HG03159 (cell line): Measurements from ENCODE around the gene USHBP1.
A peak's percentile ranks its signal among the peaks of the same experiment; 100 is the strongest.

Experiments
- ATAC-seq: cut with Tn5 transposase; IDR thresholded peaks from one replicate; pipeline ENCODE4 v1.9.1; 2021; ENCODE audit warnings: mild to moderate bottlenecking, moderate library complexity; ENCODE audit not compliant: unreplicated experiment

USHBP1 gene

GRCh38 chr19:17242431-17243208, 21.9 kb downstream of the USHBP1 start:
- ATAC-seq = no peak

DNA sequence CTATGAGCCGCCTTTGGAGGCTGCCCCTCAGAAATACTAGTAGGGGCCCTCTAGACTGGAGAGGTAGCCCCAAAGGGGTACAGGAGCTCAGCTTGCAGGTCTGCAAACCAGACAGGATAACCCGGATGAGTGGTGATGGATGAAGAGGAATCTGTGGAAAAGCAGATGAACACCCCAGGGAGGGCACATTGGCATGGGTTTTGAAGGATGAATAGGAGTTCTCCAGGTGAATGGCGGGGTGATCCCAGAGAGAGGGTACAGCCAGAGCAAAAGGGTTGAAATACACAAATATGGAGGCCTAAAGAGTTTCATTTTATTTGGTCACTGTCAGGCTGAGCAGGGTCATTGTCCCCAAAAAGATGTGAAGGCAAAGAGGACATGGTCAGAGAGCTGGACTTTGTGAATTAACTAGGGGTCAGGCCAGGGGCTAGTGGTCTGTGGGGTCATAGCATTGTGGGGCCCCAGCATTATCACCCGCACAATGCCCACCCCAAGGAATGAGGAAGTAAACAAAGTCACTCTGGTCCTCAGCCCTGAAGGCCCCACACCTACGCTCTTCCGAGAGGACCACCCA, 23.6 kb downstream of the USHBP1 start:
- no peak for ATAC-seq

DNA sequence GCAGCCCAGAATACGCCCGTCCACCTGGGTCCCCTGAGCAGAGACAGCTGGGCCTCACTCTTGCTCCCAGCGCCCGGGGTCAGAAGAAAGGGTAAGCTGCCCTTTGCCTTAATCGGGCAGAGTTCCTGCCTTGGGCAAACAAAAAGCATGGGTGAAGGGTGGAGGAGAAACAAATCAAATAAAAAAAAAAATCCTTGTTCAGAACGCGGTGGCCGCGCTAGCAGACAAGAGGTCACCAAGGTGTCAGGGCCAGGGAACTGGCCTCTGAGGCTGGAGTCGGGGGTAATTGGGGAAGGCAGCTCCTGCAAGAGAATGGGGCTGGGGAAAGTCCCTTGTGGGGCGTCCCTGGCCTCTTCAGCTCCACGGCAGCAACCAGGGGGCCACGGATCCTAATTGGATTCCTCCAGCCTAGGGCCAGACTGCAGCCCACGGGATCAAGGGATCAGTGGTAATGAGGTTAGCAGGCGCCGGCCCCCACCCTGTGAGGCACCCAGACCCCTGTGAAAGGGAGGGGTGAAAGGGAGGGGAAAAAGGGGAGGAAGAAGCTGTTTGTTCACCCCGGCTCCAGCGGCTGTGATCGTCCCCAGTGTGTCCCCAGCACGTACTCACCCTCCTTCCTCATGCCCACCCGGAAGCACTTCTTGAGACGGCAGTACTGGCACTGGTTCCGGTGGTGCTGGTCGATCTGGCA, 24.3 kb downstream of the USHBP1 start:
- no peak for ATAC-seq

GRCh38 chr19:17237747-17238706, 26.5 kb downstream of the USHBP1 start:
- ATAC-seq = no peak

GRCh38 chr19:17236811-17237543, 27.6 kb downstream of the USHBP1 start:
- no peak for ATAC-seq

DNA sequence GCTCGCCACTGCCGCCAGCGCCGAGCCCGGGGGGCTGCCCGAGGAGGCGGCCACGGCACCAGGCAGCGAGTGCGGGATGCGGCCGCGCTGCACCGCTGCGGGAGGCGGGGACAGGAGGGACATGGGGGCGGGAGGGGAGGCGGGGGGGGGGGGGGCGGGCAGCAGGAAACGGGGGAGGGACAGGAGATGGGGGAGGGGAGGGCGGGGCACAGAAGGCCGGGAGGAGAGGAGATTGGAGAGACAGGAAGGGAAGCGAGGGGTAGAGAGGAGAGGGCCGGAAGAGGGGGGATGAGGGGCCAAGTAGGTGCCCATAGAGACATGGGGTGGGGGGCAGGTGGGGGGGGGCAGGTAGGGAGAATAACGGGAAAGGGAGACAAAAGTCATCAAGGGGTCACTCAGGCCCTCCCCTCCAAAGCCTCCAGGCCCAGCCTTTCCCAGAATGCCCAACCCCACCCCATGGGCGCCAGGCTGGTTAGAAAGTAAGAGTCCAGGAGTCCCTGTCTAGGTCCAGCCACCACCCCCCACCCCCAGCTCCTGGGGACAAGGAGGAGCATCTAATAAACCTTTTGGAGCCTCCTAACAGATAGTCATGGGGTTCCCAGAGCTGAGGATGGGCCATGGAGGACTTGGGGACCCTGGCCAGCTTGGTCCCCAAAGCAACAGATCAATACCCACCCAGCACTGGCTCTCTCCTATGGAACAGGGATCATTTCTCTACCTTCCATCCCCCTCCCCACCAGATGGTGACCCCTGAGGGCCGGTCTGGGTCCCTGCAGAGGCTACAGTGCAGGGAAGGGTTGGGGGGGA, 28.4 kb downstream of the USHBP1 start:
- ATAC-seq = no peak

- ATAC-seq = peak; percentile 72
Observed at GRCh38 chr19:17235300-17235970, 29.1 kb downstream of the USHBP1 start.

DNA sequence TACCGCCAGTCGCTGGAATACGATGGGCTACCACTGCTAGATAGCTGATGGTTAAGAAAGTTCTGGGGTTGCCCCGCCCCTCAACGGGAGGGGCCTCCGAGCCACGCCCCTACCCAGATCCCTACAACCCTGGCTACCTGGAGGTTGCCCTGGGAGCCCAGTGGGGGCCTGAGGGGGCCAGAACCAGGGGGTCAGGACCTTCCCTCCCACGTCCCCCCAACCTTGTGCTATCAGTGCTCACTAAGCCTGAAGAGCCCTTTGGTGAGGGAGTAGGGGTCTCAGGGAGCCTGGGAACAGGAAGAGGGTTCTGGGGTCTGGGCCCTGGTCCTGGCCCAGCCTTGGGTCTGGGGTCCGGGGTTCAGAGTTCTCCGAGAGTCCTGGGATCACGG, 29.6 kb downstream of the USHBP1 start:
- no peak for ATAC-seq

DNA sequence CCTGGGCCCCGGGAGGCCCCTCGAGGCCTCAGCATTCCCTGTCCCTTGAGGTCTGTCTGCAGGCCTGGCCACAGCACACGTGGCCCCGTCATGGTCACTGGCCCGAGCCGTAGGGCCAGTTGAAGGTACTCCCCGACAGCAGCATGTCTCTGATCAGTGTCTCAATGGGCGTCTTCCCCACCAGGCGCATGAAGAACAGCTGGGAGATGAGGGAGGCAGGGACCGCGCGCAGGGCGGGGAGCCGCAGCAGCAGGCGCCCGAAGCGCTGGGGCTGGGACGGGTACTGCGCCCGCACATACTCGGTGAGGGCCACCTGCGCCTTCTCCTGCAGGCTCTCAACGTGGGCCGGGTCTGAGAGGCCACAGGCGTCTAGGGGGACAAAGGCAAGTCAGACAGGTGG, 32.3 kb downstream of the USHBP1 start:
- ATAC-seq = no peak

DNA sequence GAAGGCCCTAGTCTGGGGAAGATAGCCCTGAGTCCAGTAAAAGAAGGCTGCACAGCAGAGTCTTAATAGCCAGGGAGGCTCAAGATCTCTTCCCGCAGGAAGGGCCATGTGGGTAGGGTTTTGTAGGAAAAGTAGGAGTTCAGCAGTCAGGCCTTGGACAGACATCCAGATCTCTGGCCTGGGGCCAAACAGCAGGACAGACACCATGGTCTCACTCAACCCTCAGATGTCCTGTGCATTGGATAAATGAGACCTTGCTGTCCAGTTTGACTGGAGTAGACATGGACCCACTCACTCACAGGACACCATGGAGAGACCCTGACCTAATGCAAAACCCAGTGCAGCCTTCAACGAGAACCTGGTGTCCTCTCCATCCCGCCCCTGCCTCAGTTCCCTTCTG, 34.7 kb downstream of the USHBP1 start:
- ATAC-seq = no peak

- ATAC-seq = no peak
Observed at GRCh38 chr19:17227798-17228367, 36.7 kb downstream of the USHBP1 start.

DNA sequence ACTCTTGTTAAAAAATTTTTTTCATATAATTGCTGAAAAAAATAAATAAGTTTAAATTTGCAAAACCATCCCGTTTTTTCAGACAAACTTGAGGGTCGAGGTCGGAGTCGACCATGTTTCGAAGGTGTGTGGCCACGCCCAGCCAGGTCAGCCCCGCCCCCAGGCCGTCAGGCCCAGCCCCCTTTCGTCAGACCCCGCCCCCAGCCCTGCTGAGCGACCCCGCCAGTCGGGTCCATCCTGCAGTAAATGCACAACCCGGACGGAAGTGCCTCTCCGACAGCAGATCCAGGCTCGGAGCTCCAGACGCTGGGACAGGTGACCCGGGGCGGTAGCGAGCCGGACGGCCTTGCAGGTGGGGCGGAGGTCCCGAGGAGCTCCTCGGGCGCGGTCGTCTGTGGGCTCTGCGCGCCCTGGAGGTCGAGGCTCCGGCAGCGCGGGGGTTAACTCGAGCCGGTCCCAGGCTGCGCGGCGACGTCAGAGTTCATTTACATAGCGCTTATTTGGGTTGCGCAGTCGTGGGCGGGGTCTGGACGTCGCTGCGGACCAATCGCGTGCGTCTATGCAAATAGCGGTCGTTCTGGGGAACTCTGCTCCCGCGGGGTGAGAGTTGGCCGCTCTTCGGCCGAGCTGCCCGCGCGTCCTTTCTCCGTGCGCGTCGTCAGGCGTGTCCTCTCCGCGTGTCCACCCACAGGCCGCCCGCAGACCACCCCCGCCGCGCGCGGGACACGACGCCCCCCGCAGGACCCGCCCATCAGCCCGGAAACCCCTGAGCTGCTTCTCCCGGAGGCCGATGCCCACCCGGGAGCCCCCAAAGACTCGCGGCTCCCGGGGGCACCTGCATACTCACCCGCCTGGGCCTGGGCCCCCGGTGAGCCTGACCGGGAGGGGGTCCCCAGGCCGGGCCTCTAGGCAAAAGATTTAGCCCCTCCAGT, 38.3 kb downstream of the USHBP1 start, which contains the start of gene OCEL1:
OCEL1 (plus strand) TSS at position 225 of the 932 bp plus-strand sequence; CDS start at position 247, 22 bp downstream.
- ATAC-seq = peak; percentile 85

DNA sequence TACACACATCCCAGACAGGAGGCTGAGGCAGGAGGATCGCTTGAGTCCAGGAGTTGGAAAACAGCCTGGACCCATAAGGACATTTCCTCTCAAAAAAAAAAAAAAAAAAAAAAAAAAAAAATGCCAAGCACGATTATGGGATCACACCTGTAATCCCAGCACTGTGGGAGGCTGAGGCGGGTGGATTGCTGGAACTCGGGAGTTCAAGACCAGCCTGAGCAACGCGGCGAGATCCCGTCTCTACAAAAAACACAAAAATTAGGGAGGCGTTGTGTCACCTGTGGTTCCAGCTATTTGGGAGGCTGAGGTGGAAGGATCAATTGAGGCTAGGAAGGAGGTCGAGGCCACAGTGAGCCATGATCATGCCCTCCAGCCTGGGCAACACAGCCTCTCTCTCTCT, 39.5 kb downstream of the USHBP1 start:
- ATAC-seq = no peak

- no peak for ATAC-seq
Observed at GRCh38 chr19:17220207-17220758, 44.3 kb downstream of the USHBP1 start.

GRCh38 chr19:17219286-17219685, 45.3 kb downstream of the USHBP1 start:
- no peak for ATAC-seq

DNA sequence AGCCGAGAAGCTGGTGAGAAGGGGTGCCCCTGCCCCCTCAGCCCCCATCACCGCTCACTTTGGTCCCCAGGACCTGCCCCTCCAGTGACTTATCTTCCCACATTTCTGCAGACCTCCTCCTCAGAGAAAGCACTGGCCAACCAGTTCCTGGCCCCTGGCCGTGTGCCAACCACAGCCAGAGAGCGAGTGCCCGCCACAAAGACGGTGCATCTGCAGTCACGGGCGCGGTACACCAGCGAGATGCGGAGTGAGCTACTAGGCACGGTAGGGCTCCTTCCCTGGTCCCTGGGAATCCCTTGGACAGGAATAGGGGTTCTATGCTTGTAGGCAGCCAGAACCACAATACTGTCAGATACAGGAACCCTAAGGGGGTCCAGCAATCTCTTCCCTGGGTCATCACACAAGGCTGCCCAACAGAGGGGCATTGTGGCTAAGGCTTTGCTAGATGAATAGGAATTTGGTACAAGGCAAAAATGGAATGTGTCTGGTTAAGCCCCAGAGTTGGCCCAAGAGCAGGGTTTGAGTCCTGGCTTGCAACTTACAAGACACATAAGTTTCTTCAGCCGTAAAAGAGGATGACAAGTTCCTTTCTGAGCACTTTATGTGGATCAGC, 48.4 kb downstream of the USHBP1 start:
- ATAC-seq = no peak
